Hematopoietic multipotent progenitor cell (in vitro differentiated cells): ENCODE data around the gene SMG6. TPM values are rescaled to one million over a fixed set of nuclear protein-coding genes. Genes with fewer than 3 reads are reported as not detected.

Experiments
- DNase-seq, 3 donors: peaks; one replicate each; pipeline ENCODE4 v3.0.0-alpha.2; 2011 to 2015; ENCODE audit warnings: low read depth in 2 of 3, low spot score in 2 of 3
- total RNA-seq: library from RNA; depleted of rRNA; stranded (reverse); fragments of >200 nt; gene quantifications from one replicate; pipeline ENCODE4 v1.2.3, GENCODE V29; 2012

The SMG6 gene
- total RNA-seq, 1 donor = 27.5 TPM

DNA sequence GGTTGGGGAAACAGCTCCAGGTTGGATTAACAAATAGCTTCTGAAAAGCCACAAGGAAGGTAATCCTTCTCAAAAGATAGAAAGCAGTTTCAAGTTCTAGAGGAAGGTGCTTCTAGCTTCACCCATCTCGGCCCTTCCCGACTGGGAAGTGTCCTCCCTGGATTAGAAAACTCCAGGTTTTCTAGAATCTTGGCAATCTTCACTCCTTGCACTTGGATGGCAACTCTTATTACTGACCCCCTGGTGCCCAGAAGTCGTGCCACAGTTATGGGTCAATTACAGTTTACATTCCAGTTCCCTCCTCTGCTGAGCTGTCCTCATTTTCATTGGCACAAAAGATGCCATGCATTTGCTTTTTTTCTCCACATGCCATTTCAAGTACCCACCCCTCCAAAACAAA lies 65.6 kb downstream of the SMG6 start:
- no peak for DNase-seq

DNA sequence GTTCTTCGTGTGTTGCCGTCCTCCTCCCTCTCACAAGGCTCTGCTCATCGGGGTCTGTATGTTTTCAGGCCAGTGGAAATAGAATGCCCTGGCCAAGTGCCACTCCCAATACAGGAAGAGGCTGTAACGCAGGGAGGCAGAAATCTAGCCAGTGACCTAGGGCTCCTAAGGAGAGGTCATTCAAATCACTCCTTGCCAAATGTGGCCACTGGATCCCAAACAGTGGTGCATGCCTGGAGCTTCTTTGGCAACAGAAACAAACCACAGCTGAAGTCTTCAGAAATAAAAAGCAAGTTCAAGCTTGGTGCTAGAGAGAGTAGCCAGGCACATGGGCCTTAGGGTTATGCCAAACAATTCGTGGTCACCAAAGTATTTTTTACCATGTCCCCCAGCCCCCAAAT lies 66.1 kb downstream of the SMG6 start:
- DNase-seq = no peak

DNA sequence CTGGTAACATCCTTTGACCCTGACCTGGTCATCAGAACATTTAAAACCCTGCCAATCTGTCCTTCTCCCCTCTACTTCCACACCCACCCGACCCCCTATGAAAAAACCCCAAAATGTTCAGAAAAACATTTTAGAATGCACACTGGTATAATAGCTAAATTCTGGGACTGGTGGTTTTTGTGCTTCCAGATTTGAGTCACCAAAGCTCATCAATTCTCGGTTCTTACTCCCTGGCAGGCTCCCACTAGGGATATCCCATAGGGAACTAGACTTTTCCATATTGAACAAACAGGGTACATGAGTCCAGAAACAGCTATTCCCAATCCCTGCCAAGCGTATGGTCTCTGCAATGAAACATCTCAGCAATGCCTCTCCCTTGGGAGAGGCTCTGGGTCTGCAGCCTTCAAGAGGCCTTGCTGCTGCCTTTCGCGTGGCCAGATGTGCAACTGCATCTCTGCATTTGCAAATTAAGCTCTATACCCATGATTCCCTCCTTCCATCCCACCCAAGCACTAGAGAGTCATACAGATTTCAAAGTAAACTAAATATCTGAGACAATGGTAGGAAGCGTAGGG lies 67.7 kb downstream of the SMG6 start:
- DNase-seq = no peak

DNA sequence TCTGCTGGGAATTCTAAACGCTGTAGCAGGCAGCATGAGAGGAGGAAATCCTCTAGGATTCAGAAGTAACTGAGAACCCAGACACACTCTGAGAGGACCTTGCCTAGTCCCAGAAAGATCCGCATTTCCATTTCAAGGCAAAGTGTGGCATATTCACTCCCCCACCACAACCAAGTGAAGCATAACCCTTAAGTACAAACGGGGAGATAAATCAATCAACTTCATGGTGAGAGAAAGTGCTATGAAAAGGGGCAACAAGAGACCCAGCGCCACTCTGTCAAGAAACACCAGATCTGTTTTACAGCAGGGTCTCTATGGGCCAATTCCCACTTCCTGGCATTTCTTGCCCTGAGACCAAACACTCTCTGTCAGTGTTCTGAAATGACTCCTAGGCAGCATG lies 68.3 kb downstream of the SMG6 start:
- no peak for DNase-seq

DNA sequence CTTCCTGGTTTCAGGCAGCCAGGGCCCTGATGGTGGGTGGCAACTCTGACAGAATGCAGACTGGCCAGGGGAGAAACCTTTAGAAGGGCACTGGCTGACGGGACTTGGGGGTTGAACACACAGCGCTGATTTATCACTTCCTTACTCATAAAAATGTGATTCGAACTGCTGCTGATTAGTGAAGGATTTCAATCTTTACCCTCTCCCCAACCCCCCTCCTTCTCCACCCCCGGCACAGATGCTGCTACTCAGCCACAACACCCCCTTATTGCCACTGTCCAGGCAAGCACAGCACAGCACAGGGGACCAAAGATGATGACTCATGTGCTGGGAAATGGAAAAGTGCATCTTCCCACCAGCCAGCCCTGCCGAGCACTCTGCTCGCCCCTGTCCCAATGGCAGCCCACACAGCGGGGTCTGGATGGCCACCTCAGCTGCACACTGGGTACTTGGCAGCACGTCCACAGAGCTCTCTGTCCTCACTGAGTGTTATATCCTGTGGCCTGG lies 70.1 kb downstream of the SMG6 start:
- no peak for DNase-seq

DNA sequence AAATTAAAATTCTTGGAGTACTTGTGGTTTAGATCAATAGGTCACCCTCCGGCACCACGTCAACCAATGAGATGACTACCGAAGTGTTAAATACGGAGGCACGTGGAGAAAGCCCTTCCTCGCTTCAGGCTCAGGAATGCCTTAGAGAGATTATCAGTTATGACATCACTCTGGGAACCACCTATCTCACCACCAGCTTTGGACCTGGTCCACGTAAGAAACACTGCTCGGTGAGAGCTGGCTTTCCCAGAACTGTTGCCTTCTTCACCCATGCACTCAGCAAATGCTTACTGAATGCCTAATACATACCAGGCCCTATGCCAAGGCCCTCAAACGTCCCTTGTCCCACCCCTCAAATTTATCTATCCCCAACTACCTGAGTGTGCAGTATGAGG lies 71.3 kb downstream of the SMG6 start:
- DNase-seq = no peak

DNA sequence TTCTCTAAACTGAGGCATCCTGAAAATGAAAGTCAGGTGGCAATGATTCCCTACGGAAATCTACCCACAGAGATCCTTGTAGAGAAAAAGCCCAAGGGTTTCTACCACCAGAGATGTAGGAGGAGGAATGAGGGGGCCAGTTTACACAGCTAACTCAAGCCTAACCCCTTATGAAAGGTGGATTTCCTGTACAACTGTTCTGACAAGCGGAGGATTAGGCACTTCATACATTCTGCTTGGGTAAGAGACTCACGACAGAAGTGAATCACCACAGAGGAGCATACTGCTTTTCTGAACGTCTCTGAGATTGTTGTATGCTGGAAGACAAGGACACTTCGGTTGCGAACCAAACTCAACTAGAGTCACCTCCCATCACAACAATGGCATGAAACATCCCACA lies 72.7 kb downstream of the SMG6 start:
- no peak for DNase-seq

DNA sequence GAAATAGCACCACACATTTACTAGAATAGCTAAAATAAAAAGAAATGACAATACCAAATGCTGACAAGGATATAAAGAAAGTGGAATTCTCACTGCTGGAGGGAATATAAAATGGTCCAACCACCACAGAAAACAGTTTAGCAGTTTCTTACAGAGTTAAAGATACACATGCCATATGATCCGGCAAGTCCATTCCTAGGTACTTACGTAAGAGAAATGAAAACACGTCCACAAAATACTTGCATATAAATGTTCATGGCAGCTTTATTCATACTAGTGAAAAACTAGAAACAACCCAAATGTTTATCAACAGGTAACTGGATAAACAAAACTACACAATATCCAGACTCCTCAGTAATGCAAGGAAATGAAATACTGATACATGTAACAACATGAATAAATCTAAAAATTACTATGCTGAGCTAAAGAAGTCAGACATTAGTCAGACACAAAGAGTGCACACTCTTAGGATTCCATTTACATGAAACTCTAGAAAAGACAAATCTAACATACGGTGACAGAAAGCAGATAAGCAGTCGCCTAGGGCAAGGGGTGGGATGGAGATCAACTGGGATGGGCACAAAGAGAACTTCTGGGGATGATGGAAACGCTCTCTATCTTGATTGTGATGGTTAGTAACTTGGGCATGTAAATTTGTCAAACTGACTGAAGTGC lies 76.4 kb downstream of the SMG6 start:
- DNase-seq = no peak

DNA sequence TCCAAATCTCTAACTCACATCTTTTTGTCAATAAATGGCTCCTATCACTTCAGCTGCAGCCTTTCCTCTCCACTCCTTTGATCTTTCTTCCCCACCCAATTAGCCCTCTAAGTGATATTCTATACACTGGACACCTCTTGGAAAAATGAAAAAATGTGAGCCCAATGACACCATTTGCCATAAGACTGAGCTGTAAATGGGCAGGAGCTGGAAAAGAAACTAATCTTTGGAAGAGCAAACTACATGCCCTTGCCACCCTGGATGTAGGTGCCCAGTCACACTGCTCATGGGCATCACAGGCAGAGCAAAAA lies 80.0 kb downstream of the SMG6 start:
- no peak for DNase-seq

DNA sequence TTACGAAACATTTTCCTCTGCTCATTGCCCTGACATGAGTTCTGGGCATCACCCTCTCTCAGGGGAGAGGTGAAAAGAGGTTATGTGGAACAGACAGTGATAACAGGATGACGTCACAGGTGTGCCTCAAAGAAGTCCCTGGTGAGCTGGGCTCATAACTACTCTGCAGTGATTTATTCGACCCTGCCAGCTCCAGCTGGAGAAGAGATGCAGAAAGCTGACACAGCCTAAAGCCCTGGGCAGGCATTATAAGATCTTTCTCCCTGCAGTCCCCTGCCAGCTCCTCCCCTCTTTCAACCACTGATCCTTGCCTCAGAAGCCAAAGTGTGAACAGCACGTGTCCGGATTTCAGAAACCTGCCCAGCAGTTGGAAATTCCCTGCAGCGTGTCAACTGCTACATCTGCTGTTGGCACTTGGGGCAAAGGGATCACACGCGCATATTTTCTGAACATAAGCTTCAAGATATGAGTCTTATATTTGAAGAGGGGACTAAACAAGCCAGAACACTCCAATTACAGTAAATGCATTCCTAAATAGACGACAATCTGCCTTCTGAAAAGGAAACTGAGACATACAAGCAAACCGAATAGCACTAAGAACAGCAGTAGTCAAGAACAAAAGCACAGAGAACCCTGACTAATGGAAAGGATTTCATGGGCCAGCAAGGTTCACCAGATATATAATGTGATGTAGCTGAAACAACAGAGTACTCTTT lies 80.5 kb downstream of the SMG6 start:
- DNase-seq = peak in 1 of 3 donors; percentile 25

DNA sequence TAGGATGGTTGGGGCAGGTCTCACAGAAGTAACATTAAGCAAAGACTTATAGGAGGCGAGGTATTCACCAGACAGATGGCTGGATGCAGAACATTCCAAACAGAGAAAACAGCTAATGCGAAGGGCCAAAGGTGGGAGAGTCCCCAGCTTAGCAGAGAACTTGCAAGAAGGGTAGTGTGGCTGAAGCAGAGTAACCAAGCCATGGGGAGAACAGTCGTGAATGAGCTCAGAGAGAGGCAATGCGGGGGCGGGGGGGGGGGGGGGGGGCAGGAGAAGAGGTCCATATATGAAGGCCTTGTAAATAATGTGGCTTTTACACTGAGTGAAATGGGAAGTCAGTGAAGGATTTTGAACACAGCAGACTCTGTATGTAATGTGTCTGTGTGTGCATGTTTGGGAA lies 81.3 kb downstream of the SMG6 start:
- DNase-seq = no peak

DNA sequence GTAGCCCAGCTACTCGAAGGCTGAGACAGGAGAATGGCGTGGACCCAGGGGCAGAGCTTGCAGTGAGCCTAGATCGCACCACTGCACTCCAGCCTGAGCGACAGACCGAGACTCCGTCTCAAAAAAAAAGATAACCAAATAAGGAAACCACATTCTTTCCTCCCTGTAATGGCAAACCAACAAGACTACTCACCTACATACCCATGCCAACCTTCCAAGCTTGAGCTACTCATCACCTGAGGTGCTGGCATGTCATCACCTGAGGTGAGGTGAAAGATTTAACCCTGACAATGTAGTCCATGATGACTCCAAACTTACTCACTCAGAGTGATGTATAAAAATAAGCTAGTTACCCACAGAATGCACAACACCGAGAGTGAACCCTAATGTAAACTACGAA lies 85.2 kb downstream of the SMG6 start:
- DNase-seq = no peak

DNA sequence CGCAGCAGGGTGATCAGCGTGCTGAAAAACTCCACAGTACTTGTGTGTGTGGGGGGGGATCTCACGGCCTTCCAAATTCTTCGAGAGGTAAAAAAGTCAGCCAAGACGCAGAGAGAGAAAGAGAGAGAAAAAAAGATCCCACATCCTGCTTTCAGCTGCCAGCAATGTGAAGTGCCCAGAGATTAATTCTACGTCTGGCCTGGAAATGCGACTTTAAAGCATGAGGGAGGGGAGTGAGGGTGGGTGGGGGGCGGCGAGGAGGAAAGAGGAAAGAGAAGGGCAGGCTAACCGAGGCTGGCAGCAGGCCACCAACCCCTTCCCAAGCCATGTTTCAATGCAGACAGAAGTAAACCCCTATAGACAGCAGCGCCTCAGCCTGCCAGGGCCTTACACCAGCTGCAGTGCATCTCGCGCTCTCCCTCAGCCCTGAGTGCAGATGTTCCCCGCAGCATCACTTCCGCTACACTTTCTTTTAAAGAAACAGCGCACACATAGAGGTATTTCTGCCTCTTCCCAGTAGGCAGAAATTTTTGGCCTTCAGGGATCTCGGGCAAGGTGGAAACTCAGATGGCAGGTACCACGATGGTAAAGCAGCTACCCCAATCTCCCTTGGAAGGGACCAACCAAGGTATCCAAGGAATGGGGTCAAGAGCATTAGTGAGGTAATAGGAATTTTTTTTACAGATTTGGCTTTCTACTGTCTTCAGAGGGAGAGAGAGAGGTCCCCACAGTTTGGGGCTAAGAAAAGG lies 87.8 kb downstream of the SMG6 start:
- DNase-seq = peak; percentile 47 to 81 (median 69)

DNA sequence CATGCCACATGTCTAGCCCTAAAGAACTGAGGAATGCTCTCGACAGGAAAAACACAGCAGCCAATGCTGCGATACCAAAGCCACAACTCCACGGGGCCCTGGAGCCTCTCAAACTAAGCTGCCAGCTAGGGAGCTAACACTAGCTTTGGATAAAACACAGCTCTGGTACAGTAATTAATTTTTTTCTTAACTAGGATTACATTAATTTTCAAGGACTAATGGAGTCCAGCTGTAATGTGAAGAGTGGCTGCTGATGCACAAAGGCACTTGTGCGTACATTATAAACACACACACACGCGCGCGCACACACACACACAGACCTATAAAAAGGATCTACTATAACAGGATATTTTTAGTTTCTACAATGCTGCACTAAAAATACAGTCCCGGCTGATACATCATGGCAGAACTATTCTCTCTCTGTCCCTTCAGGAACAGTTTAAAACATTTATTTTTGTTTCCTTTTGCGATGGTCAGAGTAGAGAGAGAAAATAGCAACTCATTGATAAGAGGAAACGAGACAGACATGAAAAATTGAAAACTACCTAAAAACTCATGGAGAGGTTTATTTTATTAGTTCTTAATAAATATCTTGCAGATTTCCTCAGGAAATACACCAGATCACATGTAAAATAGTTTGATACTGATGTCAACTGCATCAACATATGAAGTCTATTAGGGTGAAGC lies 88.5 kb downstream of the SMG6 start:
- peak in 1 of 3 donors; percentile 29 for DNase-seq

DNA sequence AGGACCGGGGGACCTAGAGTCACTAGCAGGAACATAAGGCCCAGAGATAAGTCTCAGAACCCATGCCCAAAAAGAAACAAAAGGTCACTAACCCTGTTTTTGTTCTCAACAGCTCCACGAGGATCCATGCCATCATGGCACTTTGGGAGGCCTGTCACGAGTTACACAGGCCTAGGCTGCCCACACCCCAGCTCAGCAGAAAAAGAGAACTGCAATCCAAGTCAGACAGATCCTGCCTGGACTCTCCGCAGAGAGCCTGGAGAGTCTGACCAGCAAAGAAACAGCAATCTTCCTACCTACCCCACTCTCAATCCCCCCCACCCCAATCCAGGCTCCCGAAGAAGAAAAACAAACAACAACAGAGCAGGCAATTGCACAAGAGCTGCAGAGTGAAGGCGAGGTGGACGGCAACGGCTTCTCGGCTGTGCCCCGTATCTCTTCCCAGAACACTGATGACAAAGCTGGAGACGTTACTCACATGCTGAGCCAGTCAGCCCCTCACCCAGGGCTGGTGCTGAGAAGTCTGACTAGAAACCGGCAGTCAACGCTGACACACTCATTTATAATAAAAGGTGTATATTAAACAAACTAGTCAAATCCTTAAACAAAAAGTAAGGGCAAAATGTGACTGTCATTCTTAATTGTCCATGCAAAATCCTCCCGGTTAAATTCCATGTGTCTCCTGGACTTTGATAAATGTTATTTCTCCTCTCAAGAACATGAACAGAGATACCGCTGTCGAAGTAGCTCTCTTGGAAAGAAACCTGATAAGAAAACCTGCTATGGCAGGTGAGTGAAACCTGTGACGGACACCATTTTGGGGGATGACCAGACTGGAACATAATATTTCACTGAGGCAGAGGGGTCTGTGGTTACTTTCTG lies 89.3 kb downstream of the SMG6 start:
- DNase-seq = no peak

DNA sequence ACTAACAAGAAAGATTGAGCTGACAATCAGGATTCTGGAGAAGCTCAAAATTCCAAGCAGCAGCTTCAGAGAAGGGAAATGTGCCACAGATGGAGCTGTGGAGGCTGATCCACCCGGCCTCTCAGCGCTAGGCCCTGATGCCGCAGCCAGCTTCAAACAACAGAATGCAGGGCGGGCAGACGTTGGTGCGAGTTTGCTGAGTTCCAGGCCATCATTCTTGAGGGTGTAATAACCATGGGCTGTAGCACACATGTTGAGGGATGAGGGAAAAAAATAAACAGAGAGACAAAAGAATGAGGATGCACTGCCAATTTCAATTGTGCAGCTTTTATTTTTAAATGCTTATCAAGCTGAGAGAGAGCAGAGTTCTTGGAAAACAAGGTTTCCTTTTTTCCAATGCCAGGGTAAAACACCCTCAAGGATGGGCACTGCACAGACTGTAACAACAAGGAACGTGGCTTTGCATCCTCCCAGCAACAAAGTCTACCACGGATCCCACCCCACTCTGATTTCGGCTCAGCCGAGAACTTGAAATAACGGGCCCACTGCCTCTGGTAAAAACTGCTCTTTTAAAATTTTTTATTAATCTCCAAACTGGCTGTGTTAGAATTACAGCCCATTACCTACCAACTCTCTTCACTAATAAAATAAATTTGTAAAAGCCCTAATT lies 90.2 kb downstream of the SMG6 start:
- DNase-seq = no peak

DNA sequence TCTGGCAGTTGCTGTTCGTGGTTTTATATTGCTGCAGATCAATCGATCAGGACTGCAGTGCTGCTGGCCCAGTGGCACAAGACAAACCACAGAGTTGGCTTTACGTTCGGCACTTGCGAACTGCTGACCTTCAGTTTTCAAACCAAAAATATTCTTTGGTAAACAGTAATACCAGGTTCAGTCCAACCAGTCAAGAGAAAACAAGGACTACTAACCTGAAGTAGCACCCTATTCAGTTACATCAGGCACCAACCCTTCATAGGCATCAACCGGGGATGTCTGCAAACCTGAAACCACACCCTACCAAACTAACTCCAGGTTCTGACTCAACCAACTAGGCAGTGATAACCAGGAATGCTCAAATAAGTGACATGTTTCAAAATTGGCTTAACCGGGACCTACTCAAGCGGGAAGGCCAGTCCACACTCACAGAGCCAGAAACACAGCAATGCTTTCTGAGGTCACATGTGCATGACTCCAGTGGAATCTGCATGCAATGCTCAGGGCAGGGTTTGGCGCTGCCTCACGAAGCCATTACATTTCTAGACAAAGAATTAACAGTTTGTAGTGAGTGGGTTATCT lies 91.1 kb downstream of the SMG6 start:
- DNase-seq = no peak

DNA sequence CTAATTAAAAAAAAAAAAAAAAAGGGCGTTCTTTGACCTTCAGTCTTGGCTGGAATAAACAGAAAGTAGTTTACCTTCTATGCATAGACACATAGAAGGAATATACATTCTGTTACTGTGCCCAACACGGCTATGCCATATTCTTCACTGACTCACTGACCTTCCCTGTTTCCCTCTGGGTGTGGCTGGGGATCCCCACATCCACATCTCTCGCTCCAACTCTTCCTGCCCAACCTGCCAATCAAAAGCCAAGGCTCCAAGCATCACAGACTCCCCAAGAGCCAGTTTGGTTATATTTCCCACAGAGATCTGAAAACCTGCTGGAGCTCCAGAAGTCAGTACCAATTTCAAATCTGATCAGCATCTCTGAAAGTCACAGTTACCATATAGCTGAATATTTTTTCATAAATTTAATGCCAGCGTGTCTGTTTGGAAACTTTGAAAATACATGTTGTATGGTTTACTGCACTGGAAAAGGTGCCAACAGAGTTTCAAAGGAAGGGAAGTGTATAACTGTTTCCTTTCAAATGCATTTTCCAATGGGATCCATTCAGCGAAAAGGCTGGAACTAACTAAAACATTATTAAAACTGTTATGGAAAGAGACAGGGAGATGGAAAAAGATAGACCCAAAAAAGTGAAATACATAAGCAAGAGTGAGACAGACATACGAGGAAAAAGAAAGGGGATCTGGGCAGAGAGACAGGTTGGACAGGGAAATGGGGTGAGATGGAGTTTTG lies 91.8 kb downstream of the SMG6 start:
- DNase-seq = no peak
